Body of pancreas (tissue), 4 donors: ENCODE measurements around the gene COL4A2.

Source experiments
- POLR2A ChIP-seq, 3 donors: fragments of 450-650 bp; IDR thresholded peaks; one replicate each; pipeline ENCODE4 v1.6.1; 2016; ENCODE audit warnings: antibody characterized with exemption in 3 of 3, mild to moderate bottlenecking in 2 of 3
- TF ChIP-seq, protein P1 (sequence below), 7 experiments: fragments of 450-650 bp in 4 of 7; fragments of 200-600 bp in 3 of 7; sonication (generic) in 3 of 7; IDR thresholded peaks; one replicate each; pipeline ENCODE4 v1.5.1; 2016 to 2019; ENCODE audit warnings: antibody characterized with exemption in 7 of 7

DNA sequence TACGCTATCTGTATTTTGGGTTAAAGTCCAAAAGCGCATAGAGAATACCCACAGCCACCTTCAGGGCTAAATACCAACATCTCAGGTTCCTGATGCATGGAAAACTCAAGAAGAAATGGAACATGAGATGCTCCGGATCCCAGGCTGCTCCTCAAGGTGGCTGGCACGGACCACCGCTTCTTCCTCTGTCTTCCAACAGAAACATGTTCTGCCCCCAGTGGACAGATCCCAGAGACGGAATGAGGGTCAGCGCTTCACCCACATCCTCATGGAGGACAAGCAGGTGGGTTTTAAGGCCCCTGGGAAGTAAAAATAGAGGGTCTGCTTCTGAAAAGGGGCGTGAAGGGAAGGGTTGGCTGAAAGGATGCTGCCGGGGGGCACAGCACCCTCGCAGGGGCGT, 17.4 kb upstream of the COL4A2 start:
- TF ChIP-seq, protein P1, sequence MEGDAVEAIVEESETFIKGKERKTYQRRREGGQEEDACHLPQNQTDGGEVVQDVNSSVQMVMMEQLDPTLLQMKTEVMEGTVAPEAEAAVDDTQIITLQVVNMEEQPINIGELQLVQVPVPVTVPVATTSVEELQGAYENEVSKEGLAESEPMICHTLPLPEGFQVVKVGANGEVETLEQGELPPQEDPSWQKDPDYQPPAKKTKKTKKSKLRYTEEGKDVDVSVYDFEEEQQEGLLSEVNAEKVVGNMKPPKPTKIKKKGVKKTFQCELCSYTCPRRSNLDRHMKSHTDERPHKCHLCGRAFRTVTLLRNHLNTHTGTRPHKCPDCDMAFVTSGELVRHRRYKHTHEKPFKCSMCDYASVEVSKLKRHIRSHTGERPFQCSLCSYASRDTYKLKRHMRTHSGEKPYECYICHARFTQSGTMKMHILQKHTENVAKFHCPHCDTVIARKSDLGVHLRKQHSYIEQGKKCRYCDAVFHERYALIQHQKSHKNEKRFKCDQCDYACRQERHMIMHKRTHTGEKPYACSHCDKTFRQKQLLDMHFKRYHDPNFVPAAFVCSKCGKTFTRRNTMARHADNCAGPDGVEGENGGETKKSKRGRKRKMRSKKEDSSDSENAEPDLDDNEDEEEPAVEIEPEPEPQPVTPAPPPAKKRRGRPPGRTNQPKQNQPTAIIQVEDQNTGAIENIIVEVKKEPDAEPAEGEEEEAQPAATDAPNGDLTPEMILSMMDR (IDR thresholded peaks at IDR 0.05), result no peak
- no peak for TF ChIP-seq POLR2A (IDR thresholded peaks at IDR 0.05)
